H9 (cell line): ENCODE data around the gene LARP4B. TPM values are rescaled to one million over a fixed set of nuclear protein-coding genes. Genes with fewer than 3 reads are reported as not detected.
A peak's percentile ranks its signal among the peaks of the same experiment; 100 is the strongest.

Source experiments
- DNase-seq: peaks from one replicate; pipeline ENCODE4 v3.0.0-alpha.2; 2017
- H2AFZ ChIP-seq: one replicate; pipeline ENCODE4 v1.6.1; 2013; ENCODE audit warnings: mild to moderate bottlenecking, low read length, control low read depth, moderate library complexity
- H2AK5ac ChIP-seq: 2 replicates; pipeline ENCODE4 v1.6.1; 2013; ENCODE audit warnings: low read length, control low read depth, mixed read lengths; ENCODE audit not compliant: insufficient read length
- H2BK120ac ChIP-seq: one replicate; pipeline ENCODE4 v1.6.1; 2013; ENCODE audit warnings: low read depth, mild to moderate bottlenecking, low read length, control low read depth, inconsistent platforms; ENCODE audit not compliant: poor library complexity, severe bottlenecking
- H2BK12ac ChIP-seq: 2 replicates; pipeline ENCODE4 v1.6.1; 2013; ENCODE audit warnings: low read length, control low read depth, mixed read lengths, low read depth; ENCODE audit not compliant: insufficient read length
- H2BK15ac ChIP-seq: 2 replicates; pipeline ENCODE4 v1.6.1; 2013; ENCODE audit warnings: low read depth, low read length, control low read depth
- H2BK20ac ChIP-seq: one replicate; pipeline ENCODE4 v1.6.1; 2013; ENCODE audit warnings: low read depth, mild to moderate bottlenecking, low read length, control low read depth, inconsistent platforms; ENCODE audit not compliant: poor library complexity, severe bottlenecking
- H2BK5ac ChIP-seq: 2 replicates; pipeline ENCODE4 v1.6.1; 2013; ENCODE audit warnings: low read length, control low read depth, mixed read lengths; ENCODE audit not compliant: insufficient read length
- H3K14ac ChIP-seq: 2 replicates; pipeline ENCODE4 v1.6.1; 2013; ENCODE audit warnings: low read length, control low read depth; ENCODE audit not compliant: insufficient read depth
- H3K18ac ChIP-seq: 2 replicates; pipeline ENCODE4 v1.6.1; 2013; ENCODE audit warnings: low read depth, mild to moderate bottlenecking, mixed read lengths, low read length, control low read depth; ENCODE audit not compliant: insufficient read length
- H3K23ac ChIP-seq: 2 replicates; pipeline ENCODE4 v1.6.1; 2013; ENCODE audit warnings: low read length, control low read depth, mixed read lengths, low read depth; ENCODE audit not compliant: insufficient read length
- H3K23me2 ChIP-seq: 2 replicates; pipeline ENCODE4 v1.6.1; 2013; ENCODE audit warnings: low read depth, mild to moderate bottlenecking, mixed read lengths, low read length, control low read depth; ENCODE audit not compliant: insufficient read length, poor library complexity, severe bottlenecking
- H3K27ac ChIP-seq: 2 replicates; pipeline ENCODE4 v1.5.1; 2013; ENCODE audit warnings: low read length, control low read depth, mixed read lengths, low read depth; ENCODE audit not compliant: insufficient read length
- H3K27me3 ChIP-seq: 2 replicates; pipeline ENCODE4 v1.6.1; 2013; ENCODE audit warnings: low read length, control low read depth, inconsistent platforms; ENCODE audit not compliant: insufficient read depth
- H3K4ac ChIP-seq: 2 replicates; pipeline ENCODE4 v1.6.1; 2013; ENCODE audit warnings: low read depth, mild to moderate bottlenecking, control low read depth, inconsistent platforms, low read length, moderate library complexity
- H3K4me1 ChIP-seq: 2 replicates; pipeline ENCODE4 v1.6.1; 2013; ENCODE audit warnings: low read length, control low read depth, inconsistent platforms; ENCODE audit not compliant: insufficient read depth
- H3K4me2 ChIP-seq: 2 replicates; pipeline ENCODE4 v1.6.1; 2013; ENCODE audit warnings: low read length, control low read depth, mixed read lengths; ENCODE audit not compliant: insufficient read length, insufficient read depth
- H3K56ac ChIP-seq: 2 replicates; pipeline ENCODE4 v1.6.1; 2013; ENCODE audit warnings: low read depth, mild to moderate bottlenecking, mixed read lengths, low read length, control low read depth; ENCODE audit not compliant: insufficient read length
- H3K79me1 ChIP-seq: 2 replicates; pipeline ENCODE4 v1.6.1; 2013; ENCODE audit warnings: low read depth, mild to moderate bottlenecking, moderate library complexity, low read length, control low read depth, inconsistent platforms; ENCODE audit not compliant: insufficient read depth, poor library complexity, severe bottlenecking
- H3K79me2 ChIP-seq: 2 replicates; pipeline ENCODE4 v1.6.1; 2013; ENCODE audit warnings: low read length, control low read depth, inconsistent platforms; ENCODE audit not compliant: insufficient read depth
- H3K9ac ChIP-seq: 2 replicates; pipeline ENCODE4 v1.6.1; 2013; ENCODE audit warnings: low read length, control low read depth, mixed read lengths; ENCODE audit not compliant: insufficient read length; ENCODE audit errors: extremely low read depth
- H3K9me3 ChIP-seq: one replicate; pipeline ENCODE4 v1.6.1; 2013; ENCODE audit warnings: low read depth, low read length, inconsistent platforms; ENCODE audit not compliant: control insufficient read depth
- H3T11ph ChIP-seq: one replicate; pipeline ENCODE4 v1.6.1; 2013; ENCODE audit warnings: mild to moderate bottlenecking, low read length, control low read depth, inconsistent platforms
- H4K20me1 ChIP-seq: one replicate; pipeline ENCODE4 v1.6.1; 2013; ENCODE audit not compliant: control insufficient read depth, insufficient read length, insufficient read depth
- H4K5ac ChIP-seq: 2 replicates; pipeline ENCODE4 v1.6.1; 2013; ENCODE audit warnings: low read depth, mild to moderate bottlenecking, mixed read lengths, low read length, control low read depth; ENCODE audit not compliant: insufficient read length
- H4K8ac ChIP-seq: replicated peaks from 2 replicates; pipeline ENCODE4 v1.6.1; 2013; ENCODE audit warnings: low read length, control low read depth, mixed read lengths, low read depth; ENCODE audit not compliant: insufficient read length
- H4K91ac ChIP-seq: 2 replicates; pipeline ENCODE4 v1.6.1; 2013; ENCODE audit warnings: low read depth, mild to moderate bottlenecking, moderate library complexity, mixed read lengths, low read length, control low read depth; ENCODE audit not compliant: insufficient read length
- H3K27ac Mint-ChIP-seq, 3 experiments: 2 replicates in 2 of 3; 3 replicates in 1 of 3; pipeline ENCODE4 v1.8.0; 2020 to 2021; ENCODE audit warnings: mixed read lengths in 3 of 3, mild to moderate bottlenecking in 1 of 3, moderate library complexity in 1 of 3
- H3K27me3 Mint-ChIP-seq: 2 replicates; pipeline ENCODE4 v1.8.0; 2021; ENCODE audit warnings: low read depth, mild to moderate bottlenecking, moderate library complexity, mixed read lengths
- H3K36me3 Mint-ChIP-seq, 3 experiments: 2 replicates in 2 of 3; 3 replicates in 1 of 3; pipeline ENCODE4 v1.8.0; 2020 to 2021; ENCODE audit warnings: low read depth in 3 of 3, mixed read lengths in 3 of 3; ENCODE audit not compliant: insufficient read depth in 1 of 3
- H3K4me1 Mint-ChIP-seq, 2 experiments: 2 replicates each; pipeline ENCODE4 v1.8.0; 2020; ENCODE audit warnings: mixed read lengths in 2 of 2
- H3K4me3 Mint-ChIP-seq, 2 experiments: 2 replicates in 1 of 2; 3 replicates in 1 of 2; pipeline ENCODE4 v1.8.0; 2020 to 2021; ENCODE audit warnings: mild to moderate bottlenecking in 2 of 2, mixed read lengths in 2 of 2, moderate library complexity in 1 of 2
- H3K9me3 Mint-ChIP-seq, 2 experiments: 2 replicates in 1 of 2; 3 replicates in 1 of 2; pipeline ENCODE4 v1.8.0; 2020; ENCODE audit warnings: mild to moderate bottlenecking in 2 of 2, mixed read lengths in 2 of 2, moderate library complexity in 1 of 2
- WGBS: extraction: QIAGEN DNeasy Blood & Tissue Kit; methylation state at CpG from one replicate; pipeline ENCODE4 v1.1.7; 2013; ENCODE audit warnings: missing lambda C conversion rate, low lambda C conversion rate, mixed read lengths; ENCODE audit not compliant: insufficient read length; ENCODE audit errors: extremely low coverage; 5-methylcytosine and 5-hydroxymethylcytosine counted together
- total RNA-seq: library from RNA; stranded (reverse); gene quantifications from 2 replicates; pipeline ENCODE4 v1.2.1, GENCODE V29; 2021
- TF ChIP-seq, protein P1 (sequence below): fragments of 200-600 bp; sonication (generic); conservative IDR thresholded peaks from 3 replicates; pipeline ENCODE4 v1.8.0; 2021; ENCODE audit warnings: antibody characterized with exemption, mild to moderate bottlenecking

Gene LARP4B
- total RNA-seq, 1 experiment from 2014 or later = 88.9 TPM

DNA sequence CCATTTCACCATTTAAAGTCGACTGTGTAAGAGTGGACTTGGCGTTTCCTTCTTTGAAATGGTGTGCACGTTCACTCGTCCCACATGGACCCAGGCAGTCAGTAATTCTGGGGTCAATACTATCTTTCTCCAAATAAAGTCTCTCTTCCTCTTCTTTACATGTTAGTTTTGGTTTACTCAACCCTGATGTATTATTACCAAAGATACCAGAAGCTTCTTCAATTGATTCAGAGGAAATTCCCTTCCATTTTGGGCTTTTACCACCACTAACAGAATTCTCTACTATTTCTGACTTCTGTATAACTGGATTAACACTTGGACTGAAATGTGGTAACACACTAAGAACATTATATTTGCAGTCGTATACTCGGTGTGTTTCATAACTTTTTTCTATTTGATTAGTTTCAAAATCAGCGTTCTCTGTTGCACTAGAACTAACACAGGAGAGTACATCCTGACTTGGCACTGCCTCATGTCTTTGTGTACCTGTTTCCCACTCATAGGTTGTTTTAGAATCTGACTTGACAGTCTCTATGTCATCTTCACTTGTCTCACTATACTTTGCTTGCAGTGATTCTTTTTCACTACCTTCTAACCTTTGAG, 60.8 kb downstream of the LARP4B start:
- Histone ChIP-seq H3K4me2 (no peak overlapping the region), H2BK12ac (no peak overlapping the region), H3K14ac (no peak overlapping the region), H3T11ph (no peak overlapping the region), H3K23me2 (no peaks in the 10 kb centered on the region), H2BK120ac (no peak overlapping the region), H2AFZ (no peak overlapping the region), H2BK5ac (no peak overlapping the region), H3K23ac (no peak overlapping the region), H2BK20ac (no peak overlapping the region), H3K27me3 (no peaks in the 10 kb centered on the region), H3K18ac (no peak overlapping the region), H4K8ac (no peak overlapping the region), H4K91ac (no peak overlapping the region), H3K4me1 (no peaks in the 10 kb centered on the region), H3K56ac (no peak overlapping the region), H4K5ac (no peak overlapping the region), H3K27ac (no peak overlapping the region), H2AK5ac (no peak overlapping the region), H3K4ac (no peak overlapping the region), H3K79me1 (peaks cover 5% of the 10 kb centered on the region), H3K9me3 (no peaks in the 10 kb centered on the region), H2BK15ac (no peak overlapping the region), H3K9ac (no peak overlapping the region), H4K20me1 (no peaks in the 10 kb centered on the region), H3K79me2 (peaks cover 5% of the 10 kb centered on the region)
- Mint-ChIP-seq H3K4me3 (no peak overlapping the region), H3K9me3 (no peaks in the 10 kb centered on the region), H3K36me3 (peaks cover 5 to 44% (median 30%) of the 10 kb centered on the region in 3 experiments; a peak in 6 of 7 replicates), H3K4me1 (no peaks in the 10 kb centered on the region), H3K27me3 (no peaks in the 10 kb centered on the region; the same call in 1 of the 2 replicates), H3K27ac (peak overlapping the region in 2 of 3 experiments; percentile 50 to 81; a peak in 3 of 7 replicates)
- TF ChIP-seq, protein P1, sequence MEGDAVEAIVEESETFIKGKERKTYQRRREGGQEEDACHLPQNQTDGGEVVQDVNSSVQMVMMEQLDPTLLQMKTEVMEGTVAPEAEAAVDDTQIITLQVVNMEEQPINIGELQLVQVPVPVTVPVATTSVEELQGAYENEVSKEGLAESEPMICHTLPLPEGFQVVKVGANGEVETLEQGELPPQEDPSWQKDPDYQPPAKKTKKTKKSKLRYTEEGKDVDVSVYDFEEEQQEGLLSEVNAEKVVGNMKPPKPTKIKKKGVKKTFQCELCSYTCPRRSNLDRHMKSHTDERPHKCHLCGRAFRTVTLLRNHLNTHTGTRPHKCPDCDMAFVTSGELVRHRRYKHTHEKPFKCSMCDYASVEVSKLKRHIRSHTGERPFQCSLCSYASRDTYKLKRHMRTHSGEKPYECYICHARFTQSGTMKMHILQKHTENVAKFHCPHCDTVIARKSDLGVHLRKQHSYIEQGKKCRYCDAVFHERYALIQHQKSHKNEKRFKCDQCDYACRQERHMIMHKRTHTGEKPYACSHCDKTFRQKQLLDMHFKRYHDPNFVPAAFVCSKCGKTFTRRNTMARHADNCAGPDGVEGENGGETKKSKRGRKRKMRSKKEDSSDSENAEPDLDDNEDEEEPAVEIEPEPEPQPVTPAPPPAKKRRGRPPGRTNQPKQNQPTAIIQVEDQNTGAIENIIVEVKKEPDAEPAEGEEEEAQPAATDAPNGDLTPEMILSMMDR = no peak
- DNase-seq = no peak
- no CpG with 5 or more reads among the region's 7 CpGs for WGBS
